HG03520 (cell line): ENCODE results near the gene ZNF519.
"Not testable (repeated sequence)": the region's sequence is repeated elsewhere in the genome, so short reads cannot be mapped to it uniquely, and the experiment has no call there.

Experiments
- ATAC-seq: cut with Tn5 transposase; IDR thresholded peaks from one replicate; pipeline ENCODE4 v1.9.1; 2021; ENCODE audit warnings: mild to moderate bottlenecking, moderate library complexity; ENCODE audit not compliant: unreplicated experiment

The ZNF519 gene

GRCh38 chr18:14132271-14132700, at the start of gene ZNF519:
Gene ZNF519 (minus strand): TSS chr18:14132435. CDS start chr18:14132277, 158 bp downstream.
- peak; percentile 100 for ATAC-seq

GRCh38 chr18:14179306-14179705, 47.1 kb upstream of the ZNF519 start:
- no peak for ATAC-seq

- peak; percentile 96 for ATAC-seq
These were observed 46.3 kb upstream of the ZNF519 start for GRCh38 chr18:14178321-14179196.

DNA sequence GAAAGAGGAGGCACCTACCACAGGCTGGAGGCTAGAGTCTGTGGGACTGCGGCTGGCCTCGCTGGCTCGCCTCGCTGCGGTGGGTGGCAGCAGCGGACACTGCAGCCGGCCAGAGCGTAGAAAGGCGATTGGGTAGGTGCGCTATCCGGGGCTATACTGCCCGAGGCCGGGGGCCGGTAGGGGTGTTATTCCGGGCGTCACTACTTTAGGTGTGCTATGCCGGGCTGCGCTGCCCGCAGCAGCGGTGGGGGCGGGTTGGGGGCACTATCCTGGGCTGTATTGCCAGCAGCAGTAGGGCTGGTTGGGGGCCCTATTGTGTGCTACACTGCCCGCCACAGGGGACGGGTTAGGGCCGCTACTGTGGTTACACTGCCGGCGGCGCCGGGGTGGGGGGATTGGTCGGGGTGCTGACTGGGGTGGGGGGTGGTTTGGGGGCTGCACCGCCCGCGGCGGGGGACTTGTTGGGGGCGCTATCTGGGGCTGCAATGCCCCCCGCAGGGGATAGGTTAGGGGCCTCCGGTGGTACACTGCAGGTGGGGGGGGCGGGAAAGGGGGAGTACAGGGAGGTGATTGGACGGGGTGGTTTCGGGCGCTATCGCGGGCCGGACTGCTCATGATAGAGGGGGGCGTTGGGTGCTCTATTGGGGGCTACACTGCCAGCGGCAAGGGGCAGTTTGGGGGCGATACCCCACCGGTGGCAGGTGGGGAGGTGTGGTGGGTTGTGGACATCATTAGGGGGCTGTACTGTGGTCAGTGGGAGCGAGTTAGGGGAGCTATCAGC, 45.5 kb upstream of the ZNF519 start:
- not testable (repeated sequence) for ATAC-seq

DNA sequence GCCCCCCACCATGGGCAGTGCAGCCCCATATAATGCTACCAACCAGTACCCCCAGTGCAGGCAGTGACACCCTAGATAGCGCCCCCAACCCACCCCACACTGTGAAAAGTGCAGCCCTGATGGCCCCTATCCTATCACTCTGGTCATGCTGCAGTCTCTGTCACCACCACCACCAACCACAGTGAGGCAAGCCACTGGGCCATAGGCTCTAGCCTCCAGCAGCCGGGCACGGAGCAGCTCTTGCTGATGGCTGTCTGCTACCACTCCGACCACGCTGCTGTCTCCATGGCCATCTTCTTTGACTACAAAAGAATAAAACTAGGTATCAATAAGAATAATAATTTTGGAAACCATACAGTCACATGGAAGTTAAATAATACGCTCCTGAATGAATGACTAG, 43.2 kb upstream of the ZNF519 start:
- ATAC-seq: not testable (repeated sequence)

GRCh38 chr18:14174706-14175085, 42.5 kb upstream of the ZNF519 start:
- no peak for ATAC-seq

DNA sequence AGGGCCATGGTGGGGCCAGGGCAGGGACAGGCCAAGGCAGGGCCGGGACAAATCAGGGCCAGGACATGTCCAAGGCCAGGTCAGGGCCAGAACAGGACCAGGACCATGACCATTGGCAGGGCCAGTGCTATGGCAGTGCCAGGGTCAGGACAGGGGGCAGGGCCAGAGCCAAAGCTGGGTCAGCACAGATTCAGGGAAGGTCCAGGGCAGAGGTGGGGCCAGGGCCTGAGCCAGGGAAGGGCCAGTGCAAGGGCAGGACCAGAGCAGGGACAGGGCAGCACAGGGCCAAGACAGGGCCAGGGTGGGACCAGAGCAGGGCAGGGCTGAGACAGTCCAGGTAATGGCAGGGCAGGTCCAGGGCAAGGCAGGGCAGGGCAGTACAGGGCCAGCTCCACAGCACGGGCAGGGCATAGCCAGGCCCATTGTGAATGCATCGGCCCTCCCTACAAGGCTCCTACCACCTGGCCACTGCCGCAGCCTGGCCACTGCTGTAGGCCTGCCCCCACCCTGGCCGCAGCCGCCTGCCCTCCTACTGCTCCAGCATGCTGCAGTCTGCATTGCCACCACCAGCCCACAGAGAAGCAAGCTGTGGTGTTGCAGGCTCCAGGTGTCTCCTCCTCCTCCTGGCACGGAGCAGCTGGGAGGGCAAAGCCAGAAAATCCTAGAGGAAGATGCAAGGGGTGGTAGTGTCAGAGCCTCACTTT, 41.9 kb upstream of the ZNF519 start:
- not testable (repeated sequence) for ATAC-seq

DNA sequence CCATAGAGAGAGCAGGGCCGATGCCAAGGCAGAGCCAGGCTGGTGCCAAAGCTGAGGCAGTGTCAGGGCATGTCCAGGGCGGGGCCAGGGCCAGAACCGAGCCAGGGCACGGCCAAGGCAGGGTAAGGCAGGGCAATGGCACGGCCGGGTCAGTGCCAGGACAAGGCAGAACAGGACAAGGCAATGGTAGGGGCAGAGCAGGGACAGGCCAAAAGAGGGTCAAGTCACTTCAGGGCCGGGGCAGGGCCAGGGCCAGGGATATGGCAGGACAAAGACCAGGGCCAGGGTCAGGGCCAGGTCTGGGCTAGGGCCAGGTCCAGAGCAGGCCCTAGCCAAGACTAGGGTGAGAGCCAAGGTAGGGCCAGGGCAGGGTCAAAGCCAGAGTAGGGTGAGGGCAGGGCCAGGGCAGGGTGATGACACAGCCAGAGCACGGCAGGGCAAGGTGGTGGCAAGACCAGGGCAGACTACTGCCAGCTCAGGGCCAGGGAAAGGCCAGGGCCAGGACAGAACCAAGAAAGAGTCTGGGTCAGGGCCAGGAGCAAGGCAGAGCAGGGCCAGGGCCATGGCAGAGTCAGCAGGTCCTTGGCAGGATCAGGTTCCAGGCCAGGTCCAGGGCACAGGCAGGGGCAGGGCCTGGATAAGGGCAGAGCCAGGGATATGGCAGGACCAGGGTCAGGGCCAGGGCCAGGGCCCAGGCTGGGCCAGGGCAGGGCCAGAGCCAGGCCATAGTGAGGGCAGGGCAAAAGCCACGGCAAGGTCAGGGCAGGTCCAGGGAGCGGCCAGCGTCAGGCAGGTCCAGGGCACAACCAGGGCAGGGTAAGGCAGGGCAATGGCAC, 41.1 kb upstream of the ZNF519 start:
- ATAC-seq: not testable (repeated sequence)

DNA sequence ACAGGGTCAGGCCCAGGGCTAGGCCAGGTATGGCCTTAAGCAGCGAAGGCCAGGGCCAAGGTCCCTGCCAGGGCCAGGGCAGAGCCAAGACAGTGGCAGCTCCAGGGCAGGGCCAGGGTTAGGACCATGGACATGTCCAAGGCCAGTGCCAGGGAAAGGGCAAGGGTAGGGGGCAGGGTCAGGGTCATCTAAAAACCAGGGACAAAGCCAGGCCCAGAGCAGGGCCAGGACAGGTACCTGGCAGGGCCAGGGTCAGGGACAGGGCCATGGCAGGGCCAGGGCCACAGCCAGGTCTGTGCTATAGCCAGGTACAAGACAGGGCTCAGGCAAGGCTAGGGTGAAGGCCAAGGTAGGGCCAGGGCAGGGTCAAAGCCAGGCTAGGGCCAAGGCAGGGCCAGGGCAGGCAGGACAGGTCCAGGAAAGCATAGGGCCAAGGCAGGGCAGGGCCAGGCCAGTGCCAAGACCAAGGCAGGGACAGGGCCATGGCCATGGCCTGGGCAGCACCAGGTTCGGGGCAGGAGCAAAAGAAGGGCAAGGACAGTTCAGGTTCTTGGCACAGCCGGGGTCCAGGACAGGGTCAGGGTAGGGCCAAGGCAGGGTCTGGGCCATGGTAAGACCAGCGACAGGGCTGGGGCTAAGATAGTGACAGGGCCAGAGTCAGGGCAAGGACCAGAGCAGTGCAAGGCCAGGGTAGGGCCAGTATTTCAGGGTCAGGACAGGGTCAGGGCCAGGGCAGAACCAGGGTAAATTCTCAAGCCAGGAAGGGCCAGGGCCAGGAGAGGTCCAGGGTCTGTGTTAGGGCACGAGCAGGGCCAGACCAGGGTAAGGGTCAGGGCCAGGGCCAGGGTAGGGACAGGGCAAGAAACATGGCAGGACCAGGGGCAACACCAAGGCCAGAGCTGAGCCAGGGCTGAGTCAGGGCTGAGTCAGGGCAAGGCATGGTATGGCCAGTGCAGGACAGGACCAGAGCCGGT, 40.2 kb upstream of the ZNF519 start:
- not testable (repeated sequence) for ATAC-seq

DNA sequence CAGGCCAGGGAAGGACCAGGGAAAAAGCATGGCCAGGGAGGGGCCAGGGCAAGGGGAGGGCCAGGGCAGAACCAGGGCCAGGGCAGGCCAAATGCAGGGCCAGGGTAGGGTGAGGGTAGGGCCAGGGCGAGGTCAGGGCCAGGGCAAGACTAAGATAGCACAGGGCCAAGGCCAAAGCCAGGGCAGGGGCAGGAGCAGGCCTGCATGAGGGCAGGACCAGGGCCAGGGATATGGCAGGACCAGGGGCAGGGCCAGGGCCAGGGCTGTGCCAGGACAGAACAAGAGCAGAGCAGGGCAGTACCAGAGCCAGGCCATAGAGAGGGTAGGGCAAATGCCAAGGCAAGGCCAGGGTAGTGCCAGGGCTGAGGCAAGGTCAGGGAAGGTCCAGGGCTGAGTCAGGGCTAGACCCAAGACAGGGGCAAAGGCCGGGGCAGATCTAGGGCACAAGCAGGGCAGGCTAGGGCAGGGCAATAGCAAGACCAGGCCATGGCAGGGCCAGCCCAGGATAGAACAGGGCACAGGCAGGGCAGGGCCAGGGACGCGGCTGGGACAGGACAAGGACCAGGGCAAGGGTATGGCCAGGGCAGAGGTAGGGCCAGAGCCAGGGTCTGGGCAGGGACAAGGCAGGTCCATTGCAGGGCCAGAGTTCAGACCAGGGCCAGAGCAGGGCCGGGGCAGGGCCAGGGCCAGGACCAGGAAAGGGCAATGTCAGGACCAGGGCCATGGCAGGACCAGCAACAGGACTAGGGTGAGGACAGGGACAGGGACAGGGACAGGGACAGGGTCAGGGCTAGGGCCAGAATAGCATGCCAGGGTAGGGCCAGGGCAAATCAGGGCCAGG, 39.3 kb upstream of the ZNF519 start:
- not testable (repeated sequence) for ATAC-seq

GRCh38 chr18:14170367-14171036, 38.3 kb upstream of the ZNF519 start:
- ATAC-seq: not testable (repeated sequence)

DNA sequence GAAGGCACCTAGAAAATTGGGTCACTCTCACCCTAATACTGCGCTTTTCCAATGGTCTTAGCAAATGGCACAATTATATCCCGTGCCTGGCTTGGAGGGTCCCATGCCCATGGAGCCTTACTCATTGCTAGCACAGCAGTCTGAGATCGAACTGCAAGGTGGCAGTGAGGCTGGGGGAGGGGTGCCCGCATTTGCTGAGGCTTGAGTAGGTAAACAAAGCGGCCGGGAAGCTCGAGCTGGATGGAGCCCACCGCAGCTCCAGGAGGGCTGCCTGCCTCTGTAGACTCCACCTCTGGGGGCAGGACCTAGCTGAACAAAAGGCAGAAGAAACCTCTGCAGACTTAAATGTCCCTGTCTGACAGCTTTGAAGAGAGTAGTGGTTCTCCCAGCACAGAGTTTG, 30.7 kb upstream of the ZNF519 start:
- not testable (repeated sequence) for ATAC-seq

DNA sequence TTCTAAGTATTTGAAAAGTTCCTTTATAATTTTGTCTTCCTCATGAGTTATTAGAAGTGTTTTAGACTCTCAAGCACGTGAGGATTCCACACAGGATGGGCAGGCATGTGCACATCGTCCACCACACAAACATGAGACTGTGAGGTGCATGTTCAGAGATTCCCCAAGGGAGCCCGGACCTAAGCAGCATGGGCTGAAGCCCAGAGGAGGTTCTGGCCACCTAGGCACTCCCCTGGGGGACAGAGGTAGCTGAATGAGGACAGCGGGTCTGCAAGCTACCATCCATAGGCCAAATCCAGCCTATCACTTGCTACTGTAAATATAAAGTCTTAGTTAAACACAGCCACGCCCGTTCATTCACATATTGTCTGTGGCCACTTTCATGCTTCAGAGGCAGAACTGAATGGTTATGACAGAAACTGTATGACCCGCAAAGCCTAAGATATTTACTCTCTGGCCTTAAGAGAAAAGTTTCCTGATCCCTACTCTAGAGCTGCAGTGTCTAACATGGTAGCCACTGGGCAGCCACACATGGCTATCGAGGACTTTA, 19.4 kb upstream of the ZNF519 start:
- not testable (repeated sequence) for ATAC-seq

GRCh38 chr18:14150766-14151165, 18.5 kb upstream of the ZNF519 start:
- ATAC-seq: not testable (repeated sequence)

- ATAC-seq: not testable (repeated sequence)
These were observed 17.7 kb upstream of the ZNF519 start for GRCh38 chr18:14149916-14150420.

DNA sequence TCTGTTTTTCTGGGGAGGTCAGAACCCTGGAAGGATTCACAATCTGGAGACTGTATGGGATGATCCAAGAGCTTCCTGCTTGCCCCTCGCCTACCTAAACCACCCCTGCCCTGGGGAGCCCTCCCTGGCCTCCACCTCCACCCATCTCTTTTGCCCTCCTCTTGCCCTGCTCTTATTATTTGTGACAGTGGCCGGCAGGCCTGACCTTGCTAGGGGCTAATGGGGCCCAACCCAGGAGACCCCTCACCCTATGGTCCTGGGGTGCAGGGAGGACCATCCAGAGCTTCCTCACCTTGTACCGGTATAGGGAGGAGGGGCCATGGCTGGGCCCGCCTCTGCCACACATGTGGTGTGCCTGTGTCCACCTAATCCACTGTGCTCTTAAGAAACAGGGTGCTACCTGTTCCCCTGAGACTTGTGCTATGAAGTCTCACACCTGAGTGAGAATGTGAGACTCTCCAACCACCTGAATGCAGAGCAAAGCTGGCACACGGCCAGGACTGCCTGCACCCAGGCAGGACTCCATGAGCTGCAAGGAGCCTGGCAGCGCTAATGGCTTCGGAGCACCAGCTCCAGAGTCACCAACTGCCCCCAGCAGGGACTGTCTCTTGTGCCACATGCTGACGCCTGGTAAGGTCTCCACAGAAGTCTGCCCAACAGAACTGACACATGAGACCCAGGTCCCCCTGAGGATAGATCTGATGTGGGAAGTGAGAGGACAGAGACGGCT, 17.1 kb upstream of the ZNF519 start:
- ATAC-seq: not testable (repeated sequence)
